ENCODE measurements around the gene PDF.

Gene PDF

DNA sequence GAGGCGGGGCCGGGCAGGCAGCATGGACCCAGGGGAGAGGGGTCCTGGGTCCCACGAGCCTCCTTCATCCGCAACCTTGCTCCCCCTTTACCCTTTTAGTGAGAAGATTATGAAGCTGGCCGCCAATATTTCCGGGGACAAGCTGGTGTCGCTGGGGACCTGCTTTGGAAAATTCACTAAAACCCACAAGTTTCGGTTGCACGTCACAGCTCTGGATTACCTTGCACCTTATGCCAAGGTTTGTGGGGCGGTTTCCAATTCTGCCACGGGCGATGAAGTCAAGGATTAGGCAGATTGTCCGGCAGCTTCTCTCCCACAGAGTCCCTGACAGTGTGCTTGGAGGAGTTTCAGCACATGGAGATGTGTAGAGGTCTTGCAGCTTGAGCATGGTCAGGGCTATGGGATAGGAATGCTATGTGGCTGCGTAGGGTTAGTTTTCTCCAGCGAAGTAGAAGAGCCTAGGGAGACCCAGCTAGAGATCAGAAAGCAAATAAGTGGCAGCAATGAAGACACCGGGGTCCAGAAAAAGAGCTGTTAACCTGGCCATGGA is 9.8 kb upstream of the PDF start:
- Histone ChIP-seq H3K4me3 (ENCODE audit: low read depth in 1 of 2, low read length in 2 of 2) (peak overlapping the region; percentile 95 to 98), H3K27me3 (ENCODE audit: control insufficient read depth in 1 of 2, insufficient read depth in 2 of 2, low read length in 2 of 2) (no peaks in the 10 kb centered on the region), H3K9me3 (ENCODE audit: control insufficient read depth in 1 of 2, low read length in 2 of 2) (no peaks in the 10 kb centered on the region), H3K9ac (ENCODE audit: low read depth in 1 of 2, low read length in 2 of 2) (peak overlapping the region; percentile 76 to 86), H3K27ac (ENCODE audit: low read depth, low read length) (peak overlapping the region; percentile 65), H3K36me3 (ENCODE audit: control insufficient read depth in 1 of 2, insufficient read depth in 2 of 2, low read length in 2 of 2) (peaks cover 21 to 40% of the 10 kb centered on the region in 2 donors), H3K4me1 (ENCODE audit: control insufficient read depth in 1 of 2, insufficient read depth in 2 of 2, low read length in 2 of 2) (peaks cover 21 to 23% of the 10 kb centered on the region in 2 donors)

DNA sequence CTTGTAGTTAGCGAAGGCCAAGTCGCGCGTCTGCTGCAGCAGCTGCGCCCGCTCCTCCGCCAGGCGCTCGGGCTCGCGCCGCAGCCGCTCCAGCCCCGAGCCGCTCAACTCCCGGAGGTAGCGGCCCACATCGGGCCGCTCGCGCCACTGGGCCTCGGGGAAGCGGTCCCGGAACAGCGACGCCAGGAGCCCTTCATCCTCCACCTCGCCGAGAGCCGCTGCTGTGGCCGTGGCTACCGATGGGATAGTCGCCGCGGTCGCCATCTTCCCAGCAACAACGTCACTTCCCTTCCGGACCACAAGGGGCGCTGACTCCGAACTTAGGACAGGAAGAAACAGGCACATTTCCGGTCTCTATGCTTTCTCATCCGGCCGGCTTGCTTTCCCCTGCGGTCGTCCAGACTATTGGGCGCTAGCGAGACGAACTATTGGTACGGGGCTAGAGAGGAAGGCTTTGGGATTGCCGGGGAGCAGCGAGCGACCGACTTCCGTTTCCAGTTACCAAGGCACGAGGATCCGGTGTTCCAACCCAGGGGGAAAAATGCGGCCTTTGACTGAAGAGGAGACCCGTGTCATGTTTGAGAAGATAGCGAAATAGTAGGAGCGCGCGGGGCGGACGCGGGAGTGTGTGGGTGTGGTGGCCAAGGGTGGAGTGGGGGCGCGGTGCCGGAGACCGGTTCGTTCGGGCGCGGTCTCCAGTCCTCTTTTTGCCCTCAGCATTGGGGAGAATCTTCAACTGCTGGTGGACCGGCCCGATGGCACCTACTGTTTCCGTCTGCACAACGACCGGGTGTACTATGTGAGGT is 9.1 kb upstream of the PDF start, which contains the start of the genes COG8 and NIP7:
Gene COG8 (minus strand): TSS at position 276 of the 806 bp plus-strand sequence. CDS start 12 bp downstream, at position 264.
Gene NIP7 (plus strand): TSS at position 484 of the 806 bp plus-strand sequence. CDS start 58 bp downstream, at position 542.
- no peaks in the 10 kb centered on the region for H3K27me3 ChIP-seq (ENCODE audit: control insufficient read depth in 1 of 2, insufficient read depth in 2 of 2, low read length in 2 of 2)
- peak within 1 kb of the TSS; percentile 95 to 98 for H3K4me3 ChIP-seq (ENCODE audit: low read depth in 1 of 2, low read length in 2 of 2)
- peak within 1 kb of the TSS; percentile 84 for H3K27ac ChIP-seq (ENCODE audit: low read depth, low read length)
- no peaks in the 10 kb centered on the region for H3K9me3 ChIP-seq (ENCODE audit: control insufficient read depth in 1 of 2, low read length in 2 of 2)
- H3K36me3 ChIP-seq (ENCODE audit: control insufficient read depth in 1 of 2, insufficient read depth in 2 of 2, low read length in 2 of 2), result peaks cover 28 to 46% of the 10 kb centered on the region in 2 donors
- H3K4me1 ChIP-seq (ENCODE audit: control insufficient read depth in 1 of 2, insufficient read depth in 2 of 2, low read length in 2 of 2), result peaks cover 21 to 23% of the 10 kb centered on the region in 2 donors
- peak within 1 kb of the TSS; percentile 76 to 86 for H3K9ac ChIP-seq (ENCODE audit: low read depth in 1 of 2, low read length in 2 of 2)

DNA sequence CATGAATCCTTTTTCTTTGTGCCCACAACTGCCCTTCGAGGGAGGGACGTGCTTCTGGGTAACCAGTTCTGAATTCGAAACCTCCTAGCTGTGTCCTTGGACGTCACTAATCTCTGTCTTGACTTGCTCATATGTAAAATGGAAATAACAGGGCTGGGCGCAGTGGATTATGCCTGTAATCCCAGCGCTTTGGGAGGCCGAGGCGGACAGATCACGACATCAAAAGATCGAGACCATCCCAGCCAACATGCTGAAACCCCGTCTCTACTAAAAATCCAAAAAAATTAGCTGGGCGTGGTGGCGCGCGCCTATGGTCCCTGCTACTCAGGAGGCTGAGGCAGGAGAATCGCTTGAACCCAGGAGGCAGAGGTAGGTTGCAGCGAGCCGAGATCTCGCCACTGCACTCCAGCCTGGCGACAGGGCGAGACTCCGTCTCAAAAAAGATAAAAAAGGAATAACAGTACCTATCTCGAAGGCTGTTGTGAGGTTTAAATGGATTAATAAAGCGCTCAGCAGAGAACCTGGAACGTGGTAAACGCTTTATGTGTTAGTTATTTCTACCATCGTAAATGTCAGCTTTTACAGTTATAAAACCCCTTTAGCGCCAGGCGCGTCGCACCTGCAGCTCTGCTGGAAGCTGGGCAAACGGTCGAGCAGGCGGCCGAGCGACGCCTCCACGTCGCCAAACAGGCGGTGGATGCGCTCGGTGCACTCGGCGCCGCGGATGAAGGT is 8.3 kb upstream of the PDF start:
- Histone ChIP-seq H3K36me3 (ENCODE audit: control insufficient read depth in 1 of 2, insufficient read depth in 2 of 2, low read length in 2 of 2) (peaks cover 36 to 53% of the 10 kb centered on the region in 2 donors), H3K27ac (ENCODE audit: low read depth, low read length) (peak overlapping the region; percentile 84), H3K27me3 (ENCODE audit: control insufficient read depth in 1 of 2, insufficient read depth in 2 of 2, low read length in 2 of 2) (no peaks in the 10 kb centered on the region), H3K4me3 (ENCODE audit: low read depth in 1 of 2, low read length in 2 of 2) (peak overlapping the region; percentile 95 to 98), H3K9ac (ENCODE audit: low read depth in 1 of 2, low read length in 2 of 2) (peak overlapping the region; percentile 76 to 86), H3K9me3 (ENCODE audit: control insufficient read depth in 1 of 2, low read length in 2 of 2) (no peaks in the 10 kb centered on the region), H3K4me1 (ENCODE audit: control insufficient read depth in 1 of 2, insufficient read depth in 2 of 2, low read length in 2 of 2) (peaks cover 21 to 23% of the 10 kb centered on the region in 2 donors)

DNA sequence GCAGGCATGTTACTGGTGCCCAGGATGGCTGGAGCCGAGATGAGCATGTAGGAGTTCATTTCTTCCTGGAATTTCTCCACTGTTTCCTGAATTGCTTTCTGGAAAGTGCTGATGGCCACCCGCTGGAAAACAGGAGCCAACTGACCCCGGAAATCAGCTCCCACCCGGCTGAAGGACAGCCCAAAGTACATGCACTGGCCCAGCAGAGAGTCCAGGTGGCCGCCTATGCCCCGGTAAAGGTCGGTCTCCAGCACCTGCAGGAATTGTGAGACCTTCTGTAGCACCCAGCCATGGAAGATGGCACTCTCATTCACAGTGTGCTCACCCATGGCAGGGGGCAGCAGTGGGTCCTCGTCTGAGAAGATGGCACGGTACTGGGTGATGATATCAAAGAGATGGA is 4.3 kb upstream of the PDF start:
- H3K9ac ChIP-seq (ENCODE audit: low read depth in 1 of 2, low read length in 2 of 2), result no peak overlapping the region
- peaks cover 25 to 49% of the 10 kb centered on the region in 2 donors for H3K36me3 ChIP-seq (ENCODE audit: control insufficient read depth in 1 of 2, insufficient read depth in 2 of 2, low read length in 2 of 2)
- no peaks in the 10 kb centered on the region for H3K27me3 ChIP-seq (ENCODE audit: control insufficient read depth in 1 of 2, insufficient read depth in 2 of 2, low read length in 2 of 2)
- H3K27ac ChIP-seq (ENCODE audit: low read depth, low read length), result no peak overlapping the region
- H3K4me1 ChIP-seq (ENCODE audit: control insufficient read depth in 1 of 2, insufficient read depth in 2 of 2, low read length in 2 of 2), result peaks cover 9 to 18% of the 10 kb centered on the region in 2 donors
- H3K9me3 ChIP-seq (ENCODE audit: control insufficient read depth in 1 of 2, low read length in 2 of 2), result no peaks in the 10 kb centered on the region
- no peak overlapping the region for H3K4me3 ChIP-seq (ENCODE audit: low read depth in 1 of 2, low read length in 2 of 2)

DNA sequence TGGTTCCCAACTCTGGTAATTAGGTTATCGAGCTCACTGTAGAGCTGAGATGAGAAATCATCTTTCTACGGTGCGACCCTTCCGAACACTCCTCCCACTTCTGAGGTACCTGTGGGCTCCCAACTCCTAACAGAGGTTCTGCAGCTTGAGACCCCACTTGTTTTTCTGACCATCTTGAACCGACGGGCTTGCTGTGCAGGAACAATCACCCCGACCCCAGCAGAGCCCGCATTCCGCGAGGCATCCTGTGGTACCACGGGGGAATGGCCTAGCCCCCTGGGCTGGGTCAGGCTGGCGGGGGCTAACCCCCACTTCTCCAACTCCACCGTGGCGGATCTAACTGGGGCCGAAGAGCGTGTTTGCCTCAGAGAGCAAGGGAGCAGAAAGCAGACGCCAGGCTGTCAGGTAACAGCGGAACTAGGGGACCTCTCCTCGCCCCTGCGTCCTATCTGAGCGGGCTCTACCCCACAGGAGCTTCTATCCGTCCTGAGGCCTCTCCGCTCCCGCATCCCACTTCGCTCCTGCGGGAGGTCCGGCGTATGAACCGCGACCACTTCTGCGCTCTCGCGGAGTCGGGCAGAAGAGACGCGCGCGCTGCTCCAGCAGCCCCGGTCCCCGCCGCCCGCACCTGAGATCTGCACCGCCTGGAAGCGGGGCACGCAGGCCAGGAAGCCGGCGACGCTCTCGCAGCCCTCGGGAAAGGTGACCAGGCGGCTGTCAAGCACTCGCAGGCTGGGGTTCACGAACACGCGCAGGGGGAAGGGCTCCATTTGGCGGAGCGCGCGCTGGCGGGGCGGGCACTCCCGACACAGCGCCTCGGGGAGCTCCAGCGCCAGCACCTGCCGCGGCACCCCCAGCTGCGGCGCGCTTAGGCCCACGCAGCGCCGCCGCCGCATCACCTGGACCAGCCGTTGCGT is 761 bp downstream of the PDF start:
- Histone ChIP-seq H3K9ac (ENCODE audit: low read depth in 1 of 2, low read length in 2 of 2) (peak overlapping the region; percentile 66 to 76), H3K4me1 (ENCODE audit: control insufficient read depth in 1 of 2, insufficient read depth in 2 of 2, low read length in 2 of 2) (peaks cover 30 to 46% of the 10 kb centered on the region in 2 donors), H3K9me3 (ENCODE audit: control insufficient read depth in 1 of 2, low read length in 2 of 2) (no peaks in the 10 kb centered on the region), H3K4me3 (ENCODE audit: low read depth in 1 of 2, low read length in 2 of 2) (peak overlapping the region; percentile 83 to 86), H3K36me3 (ENCODE audit: control insufficient read depth in 1 of 2, insufficient read depth in 2 of 2, low read length in 2 of 2) (peaks cover 21 to 50% of the 10 kb centered on the region in 2 donors), H3K27ac (ENCODE audit: low read depth, low read length) (peak overlapping the region; percentile 51), H3K27me3 (ENCODE audit: control insufficient read depth in 1 of 2, insufficient read depth in 2 of 2, low read length in 2 of 2) (no peaks in the 10 kb centered on the region)

DNA sequence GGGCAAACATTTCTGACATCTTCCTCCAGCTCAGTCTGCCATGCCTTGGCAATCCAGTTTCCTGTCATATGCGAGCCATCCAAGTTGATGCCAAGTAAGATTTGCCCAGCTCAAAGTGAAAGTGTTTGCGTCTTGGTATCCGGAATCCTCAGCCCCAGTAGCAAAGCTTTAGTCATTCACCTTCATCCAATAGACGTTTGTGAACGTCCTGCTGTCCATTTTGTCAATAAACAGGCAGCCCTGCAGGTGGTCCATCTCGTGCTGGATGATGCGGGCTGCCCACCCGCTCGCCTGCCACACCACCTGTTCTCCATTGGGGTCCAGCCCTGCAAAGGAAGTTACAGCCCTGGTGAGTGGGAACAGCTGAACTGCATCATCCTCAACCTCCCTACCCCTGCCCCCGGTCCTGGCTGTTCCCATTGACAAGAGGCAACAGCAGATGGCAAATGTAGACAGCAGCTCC is 1.5 kb downstream of the PDF start:
- no peak overlapping the region for H3K27ac ChIP-seq (ENCODE audit: low read depth, low read length)
- no peaks in the 10 kb centered on the region for H3K27me3 ChIP-seq (ENCODE audit: control insufficient read depth in 1 of 2, insufficient read depth in 2 of 2, low read length in 2 of 2)
- peaks cover 14 to 50% of the 10 kb centered on the region in 2 donors for H3K36me3 ChIP-seq (ENCODE audit: control insufficient read depth in 1 of 2, insufficient read depth in 2 of 2, low read length in 2 of 2)
- peak overlapping the region; percentile 66 to 76 for H3K9ac ChIP-seq (ENCODE audit: low read depth in 1 of 2, low read length in 2 of 2)
- H3K9me3 ChIP-seq (ENCODE audit: control insufficient read depth in 1 of 2, low read length in 2 of 2), result no peaks in the 10 kb centered on the region
- peaks cover 35 to 53% of the 10 kb centered on the region in 2 donors for H3K4me1 ChIP-seq (ENCODE audit: control insufficient read depth in 1 of 2, insufficient read depth in 2 of 2, low read length in 2 of 2)
- H3K4me3 ChIP-seq (ENCODE audit: low read depth in 1 of 2, low read length in 2 of 2), result peak overlapping the region; percentile 83 to 86

DNA sequence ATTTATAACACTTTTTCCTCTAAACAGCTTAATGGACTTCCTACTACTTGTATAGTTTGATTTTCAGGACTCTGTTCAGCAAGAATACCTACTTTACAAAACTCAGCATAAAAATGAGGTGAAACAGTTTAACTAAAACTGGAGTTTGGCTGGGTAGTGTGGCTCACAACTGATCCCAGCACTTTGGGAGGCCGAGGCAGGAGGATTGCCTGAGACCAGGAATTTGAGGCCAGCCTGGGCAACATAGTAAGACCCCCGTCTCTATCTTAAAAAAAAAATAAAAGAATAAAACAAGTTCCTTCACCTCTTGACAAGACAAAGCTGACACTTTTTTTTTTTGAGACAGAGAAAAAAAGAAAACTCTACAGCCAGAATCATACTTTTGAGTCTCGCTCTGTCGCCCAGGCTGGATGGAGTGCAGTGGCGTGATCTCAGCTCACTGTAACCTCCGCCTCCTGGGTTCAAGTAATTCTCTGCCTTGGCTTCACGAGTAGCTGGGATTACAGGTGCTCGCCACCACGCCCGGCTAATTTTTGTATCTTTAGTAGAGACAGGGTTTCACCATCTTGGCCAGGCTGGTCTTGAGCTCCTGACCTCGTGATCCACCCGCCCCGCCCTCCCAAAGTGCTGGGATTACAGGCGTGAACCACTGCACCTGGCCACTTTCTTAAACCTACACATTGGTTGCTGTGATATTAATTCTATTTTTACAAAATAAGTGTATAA is 2.6 kb downstream of the PDF start:
- Histone ChIP-seq H3K9me3 (ENCODE audit: control insufficient read depth in 1 of 2, low read length in 2 of 2) (no peaks in the 10 kb centered on the region), H3K27ac (ENCODE audit: low read depth, low read length) (no peak overlapping the region), H3K4me3 (ENCODE audit: low read depth in 1 of 2, low read length in 2 of 2) (peak overlapping the region; percentile 83 to 86), H3K27me3 (ENCODE audit: control insufficient read depth in 1 of 2, insufficient read depth in 2 of 2, low read length in 2 of 2) (no peaks in the 10 kb centered on the region), H3K36me3 (ENCODE audit: control insufficient read depth in 1 of 2, insufficient read depth in 2 of 2, low read length in 2 of 2) (peaks cover 19 to 50% of the 10 kb centered on the region in 2 donors), H3K9ac (ENCODE audit: low read depth in 1 of 2, low read length in 2 of 2) (peak overlapping the region in 1 of 2 donors; percentile 47), H3K4me1 (ENCODE audit: control insufficient read depth in 1 of 2, insufficient read depth in 2 of 2, low read length in 2 of 2) (peaks cover 36 to 54% of the 10 kb centered on the region in 2 donors)

DNA sequence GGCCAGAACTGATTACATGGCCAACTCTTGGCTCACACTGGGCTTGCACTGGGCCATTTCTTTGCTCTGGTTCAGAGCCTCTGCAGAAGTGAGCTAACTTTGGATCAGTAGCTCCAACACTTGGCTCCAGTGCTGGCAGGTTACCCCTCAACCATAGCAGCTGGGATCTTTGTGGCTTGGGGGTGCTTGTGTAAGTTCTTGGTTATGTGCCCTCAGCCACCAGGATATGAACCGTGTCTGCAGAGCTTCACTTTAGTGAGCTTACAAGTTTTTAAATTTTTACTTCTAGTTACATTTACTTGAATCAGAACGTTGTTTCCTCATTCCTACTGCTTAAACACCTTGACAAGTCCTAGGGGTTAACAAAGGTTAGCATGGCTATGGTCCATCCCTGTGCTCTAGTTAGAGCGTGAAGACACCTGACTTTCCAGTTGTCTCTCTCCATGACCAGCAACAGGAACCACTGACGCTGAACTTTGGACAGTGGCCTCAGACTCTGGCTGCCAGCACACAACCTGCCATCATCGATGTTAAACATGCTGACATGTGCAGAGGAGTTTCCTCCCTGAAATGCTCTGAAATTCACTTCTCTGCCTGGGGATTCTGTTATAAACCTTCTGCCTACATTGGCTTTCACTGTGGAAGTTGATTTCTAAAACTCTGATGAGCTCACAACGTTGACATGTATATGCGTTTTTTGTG is 4.1 kb downstream of the PDF start:
- Histone ChIP-seq H3K9ac (ENCODE audit: low read depth in 1 of 2, low read length in 2 of 2) (no peak overlapping the region), H3K4me3 (ENCODE audit: low read depth in 1 of 2, low read length in 2 of 2) (peak overlapping the region in 1 of 2 donors; percentile 26), H3K27ac (ENCODE audit: low read depth, low read length) (no peak overlapping the region), H3K4me1 (ENCODE audit: control insufficient read depth in 1 of 2, insufficient read depth in 2 of 2, low read length in 2 of 2) (peaks cover 36 to 54% of the 10 kb centered on the region in 2 donors), H3K36me3 (ENCODE audit: control insufficient read depth in 1 of 2, insufficient read depth in 2 of 2, low read length in 2 of 2) (peaks cover 31 to 52% of the 10 kb centered on the region in 2 donors), H3K9me3 (ENCODE audit: control insufficient read depth in 1 of 2, low read length in 2 of 2) (no peaks in the 10 kb centered on the region), H3K27me3 (ENCODE audit: control insufficient read depth in 1 of 2, insufficient read depth in 2 of 2, low read length in 2 of 2) (no peaks in the 10 kb centered on the region)
